GM12873 (cell line): Measurements from ENCODE around the gene PDIA4.

ENCODE experiments used
- CTCF ChIP-seq: IDR thresholded peaks from 2 replicates; pipeline ENCODE4 v1.5.1; 2012; ENCODE audit warnings: low read depth, mild to moderate bottlenecking, moderate library complexity, low read length, control low read depth; ENCODE audit not compliant: insufficient read depth; ENCODE audit errors: missing control alignments

The PDIA4 gene

GRCh38 chr7:149046416-149046815, 18.1 kb upstream of the PDIA4 start:
- TF ChIP-seq CTCF = no peak

- no peak for TF ChIP-seq CTCF
Measured at GRCh38 chr7:149043936-149044335, 15.6 kb upstream of the PDIA4 start.

GRCh38 chr7:149041350-149041749, 13.0 kb upstream of the PDIA4 start:
- no peak for TF ChIP-seq CTCF

- no peak for TF ChIP-seq CTCF
Measured at GRCh38 chr7:149036676-149037075, 8.4 kb upstream of the PDIA4 start.

GRCh38 chr7:149031353-149031910, 3.1 kb upstream of the PDIA4 start:
- TF ChIP-seq CTCF = no peak

- no peak for TF ChIP-seq CTCF
Measured at GRCh38 chr7:149027611-149028345, 527 bp downstream of the PDIA4 start.

GRCh38 chr7:149027055-149027454, 1.2 kb downstream of the PDIA4 start:
- TF ChIP-seq CTCF = no peak
